ENCODE data around the gene C15orf40.
"Not testable (repeated sequence)": the region's sequence is repeated elsewhere in the genome, so short reads cannot be mapped to it uniquely, and the experiment has no call there.

Gene C15orf40

DNA sequence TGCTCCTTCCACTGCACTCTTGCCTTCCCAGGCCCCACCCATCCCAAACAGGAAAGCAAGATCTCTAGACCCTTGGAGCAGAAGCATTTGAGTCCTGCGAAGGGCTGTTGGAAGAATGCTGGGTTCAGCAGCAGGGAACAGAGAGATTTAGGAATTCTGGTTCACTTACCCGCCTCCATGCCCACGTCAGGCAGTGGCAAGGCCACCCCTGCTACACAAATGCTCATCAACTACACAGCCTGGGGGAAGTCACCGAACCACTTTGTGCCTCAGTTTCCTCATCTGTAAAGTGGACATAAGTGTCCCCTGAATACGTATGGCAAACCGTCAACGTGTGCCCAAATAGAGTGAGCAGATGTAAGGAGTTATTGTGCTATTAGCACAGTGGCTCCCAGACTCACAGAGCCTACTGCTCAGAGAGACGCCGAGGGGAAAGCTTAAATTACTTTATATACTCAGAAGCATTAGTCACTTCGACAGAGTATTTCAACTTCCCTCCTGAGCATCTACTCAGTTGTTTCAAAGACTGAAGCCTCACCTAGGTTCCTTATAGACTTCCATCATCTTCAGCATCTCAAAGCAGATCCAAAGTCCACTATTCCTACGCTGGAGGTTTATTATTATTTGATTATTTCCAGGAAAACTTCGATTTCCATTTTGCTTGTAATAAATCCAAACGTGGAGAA, 59.8 kb downstream of the C15orf40 start:
- Mint-ChIP-seq H3K36me3 (ENCODE audit: low read depth) (no peaks in the 10 kb centered on the region), H3K4me3 (no peak overlapping the region), H3K4me1 (no peaks in the 10 kb centered on the region), H3K27ac (no peak overlapping the region), H3K27me3 (peaks cover 6% of the 10 kb centered on the region), H3K9me3 (no peaks in the 10 kb centered on the region)
- ATAC-seq (peak; percentile 15), DNase-seq (no peak)

DNA sequence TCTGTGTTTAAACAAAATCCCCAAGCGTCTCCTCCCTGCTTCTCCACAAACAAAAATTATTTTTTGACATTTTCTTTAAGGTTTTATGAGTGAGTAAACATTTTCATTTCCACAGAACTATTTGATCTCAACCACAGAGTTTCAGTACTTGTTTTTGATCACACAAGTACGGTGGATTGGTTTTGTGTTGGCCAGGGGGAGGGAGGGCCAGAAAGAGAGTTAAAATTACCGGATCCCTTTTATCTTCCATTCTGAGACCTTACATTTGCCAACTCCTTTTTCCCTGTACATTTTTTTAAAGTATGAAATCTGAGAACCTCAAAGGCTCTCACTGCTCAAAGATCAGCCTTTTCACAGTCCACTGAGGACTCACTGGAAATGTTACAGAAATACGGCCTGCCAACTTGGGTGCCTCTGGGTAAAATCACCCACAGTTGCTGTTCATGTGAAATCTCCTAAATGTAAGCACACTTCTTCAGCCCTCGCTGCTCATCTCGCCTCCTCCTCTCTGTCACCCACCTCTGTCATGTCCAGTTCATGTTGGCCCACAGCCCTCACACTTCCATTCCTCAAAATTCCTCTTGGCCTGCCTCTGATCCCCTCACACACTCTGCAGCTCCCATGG, 60.6 kb downstream of the C15orf40 start:
- H3K4me3 Mint-ChIP-seq, result no peak overlapping the region
- H3K9me3 Mint-ChIP-seq, result no peaks in the 10 kb centered on the region
- peaks cover 2% of the 10 kb centered on the region for H3K4me1 Mint-ChIP-seq
- DNase-seq (no peak), ATAC-seq (no peak)
- no peaks in the 10 kb centered on the region for H3K36me3 Mint-ChIP-seq (ENCODE audit: low read depth)
- peaks cover 9% of the 10 kb centered on the region for H3K27me3 Mint-ChIP-seq
- H3K27ac Mint-ChIP-seq, result no peak overlapping the region

DNA sequence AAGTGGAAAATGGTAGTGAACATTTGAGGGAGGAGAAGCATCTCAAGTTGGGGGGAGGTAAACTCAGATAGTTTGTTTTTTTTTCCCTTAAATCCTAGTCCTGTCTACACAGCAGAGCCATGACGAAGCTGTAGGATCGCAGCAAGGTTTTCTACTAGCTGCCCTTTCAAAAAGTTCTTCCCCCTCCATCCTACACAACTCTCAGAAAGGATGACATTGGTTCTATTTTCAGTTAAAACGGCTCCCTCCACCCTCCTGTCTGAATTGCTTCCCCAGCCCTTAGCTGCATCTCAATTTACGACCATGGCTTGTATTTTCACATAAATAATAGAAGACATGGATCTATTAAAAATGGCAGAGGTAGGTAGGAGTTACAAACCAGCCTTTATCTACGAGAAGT, 61.1 kb downstream of the C15orf40 start:
- peaks cover 2% of the 10 kb centered on the region for H3K4me1 Mint-ChIP-seq
- DNase-seq (no peak), ATAC-seq (no peak)
- no peaks in the 10 kb centered on the region for H3K36me3 Mint-ChIP-seq (ENCODE audit: low read depth)
- H3K27ac Mint-ChIP-seq, result no peak overlapping the region
- H3K4me3 Mint-ChIP-seq, result no peak overlapping the region
- peaks cover 9% of the 10 kb centered on the region for H3K27me3 Mint-ChIP-seq
- H3K9me3 Mint-ChIP-seq, result no peaks in the 10 kb centered on the region

DNA sequence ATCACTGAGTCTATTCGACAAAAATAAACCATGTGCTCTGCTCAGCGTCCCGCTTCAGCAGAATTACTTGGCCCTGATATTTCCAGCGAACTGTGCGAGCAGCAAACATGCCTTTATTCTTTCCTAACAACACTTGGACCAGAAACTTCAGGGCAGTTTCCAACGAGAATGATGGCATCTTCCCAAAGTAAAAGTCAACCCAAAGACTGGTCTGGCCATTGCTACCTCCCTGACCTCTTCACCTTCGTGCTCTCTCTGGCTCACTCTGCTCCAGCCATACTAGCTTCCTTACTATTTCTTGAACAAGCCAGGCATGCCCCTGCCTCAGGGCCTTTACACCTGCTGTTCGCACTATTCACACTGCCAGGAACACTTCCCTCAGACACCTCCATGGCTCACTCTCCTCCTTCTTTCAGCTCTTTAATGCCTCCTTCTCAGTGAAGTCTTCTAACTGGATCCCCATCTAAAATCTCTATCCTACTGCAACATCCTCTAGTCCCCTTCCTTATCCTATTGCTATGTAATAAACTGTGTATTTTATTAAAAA, 65.2 kb downstream of the C15orf40 start:
- H3K4me1 Mint-ChIP-seq, result peaks cover 2% of the 10 kb centered on the region
- H3K4me3 Mint-ChIP-seq, result no peak overlapping the region
- no peaks in the 10 kb centered on the region for H3K36me3 Mint-ChIP-seq (ENCODE audit: low read depth)
- H3K9me3 Mint-ChIP-seq, result no peaks in the 10 kb centered on the region
- H3K27me3 Mint-ChIP-seq, result peaks cover 5% of the 10 kb centered on the region
- H3K27ac Mint-ChIP-seq, result no peak overlapping the region
- ATAC-seq (no peak), DNase-seq (no peak)

DNA sequence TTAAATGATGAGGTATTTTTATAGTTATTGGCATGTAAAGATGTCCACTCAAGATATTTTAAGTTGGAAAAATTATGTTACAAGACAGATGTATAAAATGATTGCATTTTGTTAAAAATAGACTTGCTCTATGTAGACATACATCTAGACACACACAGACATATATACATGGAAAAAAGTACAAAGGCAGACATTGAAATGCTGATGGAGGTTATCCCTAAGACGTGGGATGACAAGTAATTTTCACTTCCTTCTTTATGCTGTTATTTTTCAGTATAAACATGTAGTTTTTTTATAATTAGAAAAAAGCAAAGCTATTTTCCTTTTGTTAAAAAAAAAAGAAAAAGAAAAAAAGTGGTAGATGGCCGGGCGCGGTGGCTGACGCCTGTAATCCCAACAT, 66.1 kb downstream of the C15orf40 start:
- ATAC-seq (no peak), DNase-seq (no peak)
- H3K27me3 Mint-ChIP-seq, result peaks cover 5% of the 10 kb centered on the region
- H3K36me3 Mint-ChIP-seq (ENCODE audit: low read depth), result no peaks in the 10 kb centered on the region
- peaks cover 2% of the 10 kb centered on the region for H3K4me1 Mint-ChIP-seq
- H3K4me3 Mint-ChIP-seq, result no peak overlapping the region
- H3K9me3 Mint-ChIP-seq, result no peaks in the 10 kb centered on the region
- no peak overlapping the region for H3K27ac Mint-ChIP-seq

DNA sequence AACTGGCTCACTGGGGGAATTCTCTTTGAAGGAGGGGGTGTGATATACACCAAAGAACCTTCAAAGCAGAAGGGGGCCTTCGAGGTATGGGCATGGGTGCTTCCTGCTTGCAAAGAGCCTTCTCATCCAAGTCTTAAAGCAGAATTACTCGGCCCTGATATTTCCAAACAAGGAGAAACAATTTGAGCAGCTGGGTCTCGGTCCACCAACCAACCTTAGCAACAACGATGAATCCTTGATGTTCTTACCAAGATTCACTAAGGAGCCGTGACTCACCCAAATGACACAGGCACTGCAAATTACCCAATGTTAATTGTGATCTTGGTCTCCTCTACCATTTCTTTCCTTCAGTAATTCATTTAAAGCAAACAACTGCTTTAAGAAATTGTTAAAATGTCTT, 66.6 kb downstream of the C15orf40 start:
- Mint-ChIP-seq H3K9me3 (no peaks in the 10 kb centered on the region), H3K4me3 (no peak overlapping the region), H3K27ac (no peak overlapping the region), H3K27me3 (peaks cover 5% of the 10 kb centered on the region), H3K36me3 (ENCODE audit: low read depth) (no peaks in the 10 kb centered on the region), H3K4me1 (peaks cover 2% of the 10 kb centered on the region)
- no peak for ATAC-seq
- DNase-seq, result no peak

DNA sequence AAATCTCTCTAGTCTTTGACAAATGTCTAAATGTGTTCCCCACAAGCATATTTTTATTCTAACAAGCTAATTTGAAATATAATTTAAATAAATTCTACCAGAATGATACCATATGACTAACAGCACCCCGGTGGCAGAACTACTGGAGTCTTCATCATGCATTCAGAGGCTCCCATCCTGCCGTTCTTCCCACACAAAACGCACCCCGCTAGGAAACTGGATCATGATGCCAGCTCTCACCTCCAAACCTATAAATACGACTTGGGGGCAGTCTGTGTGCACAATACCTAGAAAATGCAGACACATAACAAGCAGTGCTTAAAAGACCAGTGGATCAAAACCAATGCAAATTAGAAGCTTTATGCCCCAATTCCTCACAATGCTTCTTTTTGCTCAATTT, 67.4 kb downstream of the C15orf40 start:
- Mint-ChIP-seq H3K9me3 (no peaks in the 10 kb centered on the region), H3K4me3 (no peak overlapping the region), H3K4me1 (peaks cover 2% of the 10 kb centered on the region), H3K27me3 (peaks cover 5% of the 10 kb centered on the region), H3K27ac (no peak overlapping the region), H3K36me3 (ENCODE audit: low read depth) (no peaks in the 10 kb centered on the region)
- ATAC-seq (no peak), DNase-seq (no peak)

DNA sequence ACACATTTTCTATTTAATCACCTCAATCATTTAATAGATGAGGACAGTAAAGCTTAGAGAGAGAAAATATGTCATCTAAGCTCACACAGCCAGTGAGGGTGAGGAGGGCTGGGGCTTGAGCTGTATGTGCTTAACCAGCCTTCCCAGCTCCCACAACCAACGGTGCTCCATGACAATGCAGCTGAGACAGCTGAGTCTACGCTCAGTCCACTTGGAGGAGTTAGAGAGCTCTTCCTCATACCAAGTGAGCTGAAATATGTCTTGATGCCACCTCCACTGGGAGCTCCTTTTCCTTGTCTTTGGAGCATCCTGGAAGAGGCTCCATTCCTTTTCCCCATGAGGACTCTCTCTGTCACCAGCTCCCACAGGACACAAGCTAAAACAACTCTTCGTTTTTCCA, 68.3 kb downstream of the C15orf40 start:
- Mint-ChIP-seq H3K36me3 (ENCODE audit: low read depth) (no peaks in the 10 kb centered on the region), H3K27me3 (peaks cover 7% of the 10 kb centered on the region), H3K4me3 (no peak overlapping the region), H3K27ac (no peak overlapping the region), H3K4me1 (peaks cover 2% of the 10 kb centered on the region), H3K9me3 (no peaks in the 10 kb centered on the region)
- DNase-seq (no peak), ATAC-seq (no peak)

DNA sequence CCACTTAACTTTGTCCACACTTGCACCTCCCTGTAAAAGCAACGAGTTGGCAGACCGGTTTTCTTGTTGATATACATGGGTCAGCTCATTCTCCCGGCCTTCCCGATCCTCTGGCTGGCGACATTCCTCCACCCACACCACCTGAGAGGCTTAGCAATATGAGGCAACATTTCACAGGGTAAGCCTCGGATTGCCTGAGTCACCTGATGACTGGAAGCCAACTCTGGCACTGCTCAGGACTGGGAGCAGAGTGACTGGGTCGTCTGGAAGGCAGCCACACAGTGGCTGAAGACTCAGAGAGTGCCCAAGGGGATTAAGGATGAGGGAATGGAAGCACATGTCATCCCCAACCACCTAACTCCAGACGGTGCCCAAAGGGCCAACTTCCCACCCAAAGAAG, 68.7 kb downstream of the C15orf40 start:
- ATAC-seq, result no peak
- no peaks in the 10 kb centered on the region for H3K36me3 Mint-ChIP-seq (ENCODE audit: low read depth)
- no peaks in the 10 kb centered on the region for H3K9me3 Mint-ChIP-seq
- DNase-seq, result no peak
- H3K27ac Mint-ChIP-seq, result no peak overlapping the region
- no peak overlapping the region for H3K4me3 Mint-ChIP-seq
- peaks cover 7% of the 10 kb centered on the region for H3K27me3 Mint-ChIP-seq
- H3K4me1 Mint-ChIP-seq, result peaks cover 2% of the 10 kb centered on the region

DNA sequence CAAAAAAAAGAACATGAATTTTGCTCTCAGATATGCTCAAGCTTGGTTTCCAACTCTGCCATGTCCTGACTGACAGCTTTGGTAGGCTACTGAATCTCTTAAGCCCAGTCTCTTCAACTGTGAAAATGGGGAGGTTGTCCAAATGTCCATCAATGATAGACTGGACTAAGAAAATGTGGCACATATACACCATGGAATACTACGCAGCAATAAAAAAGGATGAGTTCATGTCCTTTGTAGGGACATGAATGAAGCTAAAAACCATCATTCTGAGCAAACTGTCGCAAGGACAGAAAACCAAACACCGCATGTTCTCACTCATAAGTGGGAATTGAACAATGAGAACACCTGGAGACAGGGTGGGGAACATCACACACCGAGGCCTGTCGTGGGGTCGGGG, 71.8 kb downstream of the C15orf40 start:
- not testable (repeated sequence) for H3K27ac Mint-ChIP-seq; DNase-seq; H3K9me3 Mint-ChIP-seq; H3K4me3 Mint-ChIP-seq; ATAC-seq; H3K27me3 Mint-ChIP-seq; H3K4me1 Mint-ChIP-seq; H3K36me3 Mint-ChIP-seq (ENCODE audit: low read depth)
